ENCODE measurements around the gene IFIH1. TPM values are rescaled to one million over a fixed set of nuclear protein-coding genes. Genes with fewer than 3 reads are reported as not detected.

IFIH1 gene
- total and polyA plus RNA-seq, 9 of the 15 experiments (the other 6 are each of a cell fraction or from before 2014, with no cell fraction given): 0.15 to 1.2 (median 0.60) TPM; not detected in 1

GRCh38 chr2:162318328-162319180 is at the start of gene IFIH1 (continued):
- TF ChIP-seq VEZF1 (CRISPR knock-in tag; IDR thresholded peaks at IDR 0.05) (peak; percentile 34; the same call in 1 of the 2 replicates), NCOA4 (IDR thresholded peaks at IDR 0.05; ENCODE audit: partially characterized antibody) (no peak), SMAD3 (CRISPR knock-in tag; conservative IDR thresholded peaks at IDR 0.05) (0 out of 2 replicates have a peak, but pooled peaks have one; percentile 15), TARDBP (IDR thresholded peaks at IDR 0.05) (no peak), MAX (CRISPR knock-in tag; IDR thresholded peaks at IDR 0.05) (peak; percentile 28; the same call in 1 of the 2 replicates), BACH1 (tag; IDR thresholded peaks at IDR 0.05) (no peak), SP2 (IDR thresholded peaks at IDR 0.05; ENCODE audit: extremely low read depth, low read depth, low read length, poor library complexity, severe bottlenecking) (no peak), SFPQ (IDR thresholded peaks at IDR 0.05; ENCODE audit: low read depth, low read length) (no peak), ZBTB5 (IDR thresholded peaks at IDR 0.05) (no peak), ZNF263 (CRISPR knock-in tag; IDR thresholded peaks at IDR 0.05; ENCODE audit: borderline replicate concordance) (no peak), ZNF197 (CRISPR knock-in tag; IDR thresholded peaks at IDR 0.05; ENCODE audit: low read depth) (no peak), FOXJ3 (CRISPR knock-in tag; IDR thresholded peaks at IDR 0.05) (no peak), IFI16 (CRISPR knock-in tag; IDR thresholded peaks at IDR 0.05) (no peak), ARID4B (CRISPR knock-in tag; IDR thresholded peaks at IDR 0.05) (peak; percentile 70), MEF2D (tag; conservative IDR thresholded peaks at IDR 0.05; ENCODE audit: low read depth) (no peak), MCM5 (IDR thresholded peaks at IDR 0.05; ENCODE audit: low read depth) (no peak)

Measured in K562 (cell line).